COLO829 (cell line): Measurements from ENCODE around the gene DGLUCY.
"Not testable (repeated sequence)": the region's sequence is repeated elsewhere in the genome, so short reads cannot be mapped to it uniquely, and the experiment has no call there.

Source experiments
- DNase-seq: peaks from one replicate; pipeline ENCODE4 v3.0.0; 2012; ENCODE audit warnings: low spot score

The DGLUCY gene

GRCh38 chr14:91207008-91207407 is 93.1 kb downstream of the DGLUCY start:
- DNase-seq, result no peak

GRCh38 chr14:91211017-91211416 is 97.1 kb downstream of the DGLUCY start:
- DNase-seq, result no peak

- DNase-seq, result no peak
These were observed 100.4 kb downstream of the DGLUCY start for GRCh38 chr14:91214306-91214705.

GRCh38 chr14:91215381-91215780 is 101.5 kb downstream of the DGLUCY start:
- no peak for DNase-seq

GRCh38 chr14:91216731-91217226 is 102.9 kb downstream of the DGLUCY start:
- DNase-seq, result no peak

GRCh38 chr14:91218014-91218413 is 104.1 kb downstream of the DGLUCY start:
- no peak for DNase-seq

GRCh38 chr14:91219517-91220389 is 105.9 kb downstream of the DGLUCY start:
- no peak for DNase-seq

GRCh38 chr14:91220581-91221000 is 106.7 kb downstream of the DGLUCY start:
- no peak for DNase-seq

- DNase-seq, result no peak
These were observed 107.4 kb downstream of the DGLUCY start for GRCh38 chr14:91221270-91221669.

GRCh38 chr14:91223028-91223783 is 109.3 kb downstream of the DGLUCY start:
- no peak for DNase-seq

- no peak for DNase-seq
These were observed 111.2 kb downstream of the DGLUCY start for GRCh38 chr14:91225025-91225424.

- DNase-seq, result not testable (repeated sequence)
These were observed 112.5 kb downstream of the DGLUCY start for GRCh38 chr14:91226360-91226759.

GRCh38 chr14:91227183-91227628 is 113.3 kb downstream of the DGLUCY start:
- DNase-seq, result no peak

- DNase-seq, result no peak
These were observed 114.5 kb downstream of the DGLUCY start for GRCh38 chr14:91228112-91229004.

GRCh38 chr14:91229005-91229382 is 115.1 kb downstream of the DGLUCY start:
- DNase-seq, result no peak

- no peak for DNase-seq
These were observed 115.9 kb downstream of the DGLUCY start for GRCh38 chr14:91229743-91230200.

GRCh38 chr14:91230397-91231035 is 116.6 kb downstream of the DGLUCY start:
- DNase-seq, result no peak

GRCh38 chr14:91231446-91231845 is 117.6 kb downstream of the DGLUCY start:
- DNase-seq, result no peak

GRCh38 chr14:91232052-91232451 is 118.2 kb downstream of the DGLUCY start:
- no peak for DNase-seq

- no peak for DNase-seq
These were observed 118.7 kb downstream of the DGLUCY start for GRCh38 chr14:91232603-91233002.
